Measurements from ENCODE around the gene RASAL2.

DNA sequence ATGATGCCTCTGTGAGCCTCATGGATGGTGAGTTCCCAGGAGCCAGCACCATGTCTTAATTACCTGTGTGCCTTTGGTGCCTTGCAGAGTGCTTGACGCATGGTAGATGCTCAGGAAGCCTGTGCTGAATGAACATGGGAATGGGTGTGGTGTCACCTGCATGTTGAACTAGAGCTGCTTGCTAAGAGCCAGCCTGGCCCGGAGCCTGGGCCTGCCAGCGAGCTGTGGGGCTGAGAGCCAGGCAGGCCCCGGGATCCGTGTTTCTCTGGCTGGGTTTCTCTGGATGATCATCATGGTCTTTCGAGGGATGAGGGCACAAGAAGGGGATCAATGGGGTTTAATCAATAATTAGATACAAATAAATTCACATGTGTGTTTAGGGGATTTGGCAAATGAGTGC is 412.3 kb downstream of the RASAL2 start:
- TF ChIP-seq, protein P1, sequence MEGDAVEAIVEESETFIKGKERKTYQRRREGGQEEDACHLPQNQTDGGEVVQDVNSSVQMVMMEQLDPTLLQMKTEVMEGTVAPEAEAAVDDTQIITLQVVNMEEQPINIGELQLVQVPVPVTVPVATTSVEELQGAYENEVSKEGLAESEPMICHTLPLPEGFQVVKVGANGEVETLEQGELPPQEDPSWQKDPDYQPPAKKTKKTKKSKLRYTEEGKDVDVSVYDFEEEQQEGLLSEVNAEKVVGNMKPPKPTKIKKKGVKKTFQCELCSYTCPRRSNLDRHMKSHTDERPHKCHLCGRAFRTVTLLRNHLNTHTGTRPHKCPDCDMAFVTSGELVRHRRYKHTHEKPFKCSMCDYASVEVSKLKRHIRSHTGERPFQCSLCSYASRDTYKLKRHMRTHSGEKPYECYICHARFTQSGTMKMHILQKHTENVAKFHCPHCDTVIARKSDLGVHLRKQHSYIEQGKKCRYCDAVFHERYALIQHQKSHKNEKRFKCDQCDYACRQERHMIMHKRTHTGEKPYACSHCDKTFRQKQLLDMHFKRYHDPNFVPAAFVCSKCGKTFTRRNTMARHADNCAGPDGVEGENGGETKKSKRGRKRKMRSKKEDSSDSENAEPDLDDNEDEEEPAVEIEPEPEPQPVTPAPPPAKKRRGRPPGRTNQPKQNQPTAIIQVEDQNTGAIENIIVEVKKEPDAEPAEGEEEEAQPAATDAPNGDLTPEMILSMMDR (IDR thresholded peaks at IDR 0.05), result no peak
- no peak for TF ChIP-seq POLR2A (IDR thresholded peaks at IDR 0.05)
